WTC11 (cell line): Measurements from ENCODE around the gene ZEB2.

Experiments
- JUN ChIP-seq: sonication (generic); formaldehyde crosslinking; IDR thresholded peaks from 2 replicates; pipeline ENCODE4 v1.8.0; 2023; ENCODE audit warnings: mild to moderate bottlenecking, missing genetic modification reagents
- NR1H2 ChIP-seq: sonication (generic); formaldehyde crosslinking; IDR thresholded peaks from 2 replicates; pipeline ENCODE4 v1.9.0; 2021; ENCODE audit warnings: mild to moderate bottlenecking, moderate library complexity, missing genetic modification reagents
- SP1 ChIP-seq: sonication (generic); formaldehyde crosslinking; conservative IDR thresholded peaks from 2 replicates; pipeline ENCODE4 v1.8.1; 2022; ENCODE audit warnings: missing genetic modification reagents
- TF ChIP-seq, protein P1 (sequence below): fragments of 200-600 bp; IDR thresholded peaks from 2 replicates; pipeline ENCODE4 v1.8.0; 2022; ENCODE audit warnings: antibody characterized with exemption
- TF ChIP-seq, protein P2 (sequence below): sonication (generic); formaldehyde crosslinking; IDR thresholded peaks from 2 replicates; pipeline ENCODE4 v1.8.1; 2023; ENCODE audit warnings: mild to moderate bottlenecking, missing genetic modification reagents, moderate library complexity
- TF ChIP-seq, protein P3 (sequence below): sonication (generic); formaldehyde crosslinking; IDR thresholded peaks from 2 replicates; pipeline ENCODE4 v1.8.0; 2022; ENCODE audit warnings: missing genetic modification reagents

DNA sequence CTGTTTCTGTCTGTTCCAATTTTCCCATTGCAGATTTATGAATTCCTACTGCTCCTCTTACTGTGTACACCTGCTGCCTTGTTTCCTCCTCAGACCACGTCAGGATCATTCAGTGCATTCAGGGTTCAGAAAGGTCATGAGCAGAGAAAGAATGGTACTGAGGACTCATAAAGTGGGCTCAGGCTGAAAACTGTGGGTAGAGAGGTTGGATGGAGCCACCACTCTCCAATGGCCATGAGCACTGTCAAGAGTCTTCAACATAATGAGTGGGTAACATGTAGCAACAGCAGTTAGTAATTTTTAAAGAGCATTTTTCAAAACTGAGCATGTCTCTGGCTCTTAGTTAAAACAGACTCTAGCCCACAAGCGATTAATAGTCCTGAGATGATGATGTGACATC, 138.2 kb downstream of the ZEB2 start:
- TF ChIP-seq, protein P1, sequence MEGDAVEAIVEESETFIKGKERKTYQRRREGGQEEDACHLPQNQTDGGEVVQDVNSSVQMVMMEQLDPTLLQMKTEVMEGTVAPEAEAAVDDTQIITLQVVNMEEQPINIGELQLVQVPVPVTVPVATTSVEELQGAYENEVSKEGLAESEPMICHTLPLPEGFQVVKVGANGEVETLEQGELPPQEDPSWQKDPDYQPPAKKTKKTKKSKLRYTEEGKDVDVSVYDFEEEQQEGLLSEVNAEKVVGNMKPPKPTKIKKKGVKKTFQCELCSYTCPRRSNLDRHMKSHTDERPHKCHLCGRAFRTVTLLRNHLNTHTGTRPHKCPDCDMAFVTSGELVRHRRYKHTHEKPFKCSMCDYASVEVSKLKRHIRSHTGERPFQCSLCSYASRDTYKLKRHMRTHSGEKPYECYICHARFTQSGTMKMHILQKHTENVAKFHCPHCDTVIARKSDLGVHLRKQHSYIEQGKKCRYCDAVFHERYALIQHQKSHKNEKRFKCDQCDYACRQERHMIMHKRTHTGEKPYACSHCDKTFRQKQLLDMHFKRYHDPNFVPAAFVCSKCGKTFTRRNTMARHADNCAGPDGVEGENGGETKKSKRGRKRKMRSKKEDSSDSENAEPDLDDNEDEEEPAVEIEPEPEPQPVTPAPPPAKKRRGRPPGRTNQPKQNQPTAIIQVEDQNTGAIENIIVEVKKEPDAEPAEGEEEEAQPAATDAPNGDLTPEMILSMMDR: no peak
- TF ChIP-seq, protein P2, sequence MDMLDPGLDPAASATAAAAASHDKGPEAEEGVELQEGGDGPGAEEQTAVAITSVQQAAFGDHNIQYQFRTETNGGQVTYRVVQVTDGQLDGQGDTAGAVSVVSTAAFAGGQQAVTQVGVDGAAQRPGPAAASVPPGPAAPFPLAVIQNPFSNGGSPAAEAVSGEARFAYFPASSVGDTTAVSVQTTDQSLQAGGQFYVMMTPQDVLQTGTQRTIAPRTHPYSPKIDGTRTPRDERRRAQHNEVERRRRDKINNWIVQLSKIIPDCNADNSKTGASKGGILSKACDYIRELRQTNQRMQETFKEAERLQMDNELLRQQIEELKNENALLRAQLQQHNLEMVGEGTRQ: no peak
- no peak for TF ChIP-seq NR1H2
- no peak for TF ChIP-seq SP1 (CRISPR knock-in tag)
- TF ChIP-seq, protein P3, sequence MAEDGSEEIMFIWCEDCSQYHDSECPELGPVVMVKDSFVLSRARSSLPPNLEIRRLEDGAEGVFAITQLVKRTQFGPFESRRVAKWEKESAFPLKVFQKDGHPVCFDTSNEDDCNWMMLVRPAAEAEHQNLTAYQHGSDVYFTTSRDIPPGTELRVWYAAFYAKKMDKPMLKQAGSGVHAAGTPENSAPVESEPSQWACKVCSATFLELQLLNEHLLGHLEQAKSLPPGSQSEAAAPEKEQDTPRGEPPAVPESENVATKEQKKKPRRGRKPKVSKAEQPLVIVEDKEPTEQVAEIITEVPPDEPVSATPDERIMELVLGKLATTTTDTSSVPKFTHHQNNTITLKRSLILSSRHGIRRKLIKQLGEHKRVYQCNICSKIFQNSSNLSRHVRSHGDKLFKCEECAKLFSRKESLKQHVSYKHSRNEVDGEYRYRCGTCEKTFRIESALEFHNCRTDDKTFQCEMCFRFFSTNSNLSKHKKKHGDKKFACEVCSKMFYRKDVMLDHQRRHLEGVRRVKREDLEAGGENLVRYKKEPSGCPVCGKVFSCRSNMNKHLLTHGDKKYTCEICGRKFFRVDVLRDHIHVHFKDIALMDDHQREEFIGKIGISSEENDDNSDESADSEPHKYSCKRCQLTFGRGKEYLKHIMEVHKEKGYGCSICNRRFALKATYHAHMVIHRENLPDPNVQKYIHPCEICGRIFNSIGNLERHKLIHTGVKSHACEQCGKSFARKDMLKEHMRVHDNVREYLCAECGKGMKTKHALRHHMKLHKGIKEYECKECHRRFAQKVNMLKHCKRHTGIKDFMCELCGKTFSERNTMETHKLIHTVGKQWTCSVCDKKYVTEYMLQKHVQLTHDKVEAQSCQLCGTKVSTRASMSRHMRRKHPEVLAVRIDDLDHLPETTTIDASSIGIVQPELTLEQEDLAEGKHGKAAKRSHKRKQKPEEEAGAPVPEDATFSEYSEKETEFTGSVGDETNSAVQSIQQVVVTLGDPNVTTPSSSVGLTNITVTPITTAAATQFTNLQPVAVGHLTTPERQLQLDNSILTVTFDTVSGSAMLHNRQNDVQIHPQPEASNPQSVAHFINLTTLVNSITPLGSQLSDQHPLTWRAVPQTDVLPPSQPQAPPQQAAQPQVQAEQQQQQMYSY (CRISPR knock-in tag): no peak
- TF ChIP-seq JUN: no peak
